H9 (cell line): ENCODE results near the gene HNRNPA3. TPM values are rescaled to one million over a fixed set of nuclear protein-coding genes. Genes with fewer than 3 reads are reported as not detected.

Experiments used
- DNase-seq: peaks from one replicate; pipeline ENCODE4 v3.0.0-alpha.2; 2017
- H2AFZ ChIP-seq: one replicate; pipeline ENCODE4 v1.6.1; 2013; ENCODE audit warnings: mild to moderate bottlenecking, low read length, control low read depth, moderate library complexity
- H2AK5ac ChIP-seq: 2 replicates; pipeline ENCODE4 v1.6.1; 2013; ENCODE audit warnings: low read length, control low read depth, mixed read lengths; ENCODE audit not compliant: insufficient read length
- H2BK120ac ChIP-seq: one replicate; pipeline ENCODE4 v1.6.1; 2013; ENCODE audit warnings: low read depth, mild to moderate bottlenecking, low read length, control low read depth, inconsistent platforms; ENCODE audit not compliant: poor library complexity, severe bottlenecking
- H2BK12ac ChIP-seq: 2 replicates; pipeline ENCODE4 v1.6.1; 2013; ENCODE audit warnings: low read length, control low read depth, mixed read lengths, low read depth; ENCODE audit not compliant: insufficient read length
- H2BK15ac ChIP-seq: 2 replicates; pipeline ENCODE4 v1.6.1; 2013; ENCODE audit warnings: low read depth, low read length, control low read depth
- H2BK20ac ChIP-seq: one replicate; pipeline ENCODE4 v1.6.1; 2013; ENCODE audit warnings: low read depth, mild to moderate bottlenecking, low read length, control low read depth, inconsistent platforms; ENCODE audit not compliant: poor library complexity, severe bottlenecking
- H2BK5ac ChIP-seq: 2 replicates; pipeline ENCODE4 v1.6.1; 2013; ENCODE audit warnings: low read length, control low read depth, mixed read lengths; ENCODE audit not compliant: insufficient read length
- H3K14ac ChIP-seq: 2 replicates; pipeline ENCODE4 v1.6.1; 2013; ENCODE audit warnings: low read length, control low read depth; ENCODE audit not compliant: insufficient read depth
- H3K18ac ChIP-seq: 2 replicates; pipeline ENCODE4 v1.6.1; 2013; ENCODE audit warnings: low read depth, mild to moderate bottlenecking, mixed read lengths, low read length, control low read depth; ENCODE audit not compliant: insufficient read length
- H3K23ac ChIP-seq: 2 replicates; pipeline ENCODE4 v1.6.1; 2013; ENCODE audit warnings: low read length, control low read depth, mixed read lengths, low read depth; ENCODE audit not compliant: insufficient read length
- H3K23me2 ChIP-seq: 2 replicates; pipeline ENCODE4 v1.6.1; 2013; ENCODE audit warnings: low read depth, mild to moderate bottlenecking, mixed read lengths, low read length, control low read depth; ENCODE audit not compliant: insufficient read length, poor library complexity, severe bottlenecking
- H3K27ac ChIP-seq: 2 replicates; pipeline ENCODE4 v1.5.1; 2013; ENCODE audit warnings: low read length, control low read depth, mixed read lengths, low read depth; ENCODE audit not compliant: insufficient read length
- H3K27me3 ChIP-seq: 2 replicates; pipeline ENCODE4 v1.6.1; 2013; ENCODE audit warnings: low read length, control low read depth, inconsistent platforms; ENCODE audit not compliant: insufficient read depth
- H3K4ac ChIP-seq: 2 replicates; pipeline ENCODE4 v1.6.1; 2013; ENCODE audit warnings: low read depth, mild to moderate bottlenecking, control low read depth, inconsistent platforms, low read length, moderate library complexity
- H3K4me1 ChIP-seq: 2 replicates; pipeline ENCODE4 v1.6.1; 2013; ENCODE audit warnings: low read length, control low read depth, inconsistent platforms; ENCODE audit not compliant: insufficient read depth
- H3K4me2 ChIP-seq: 2 replicates; pipeline ENCODE4 v1.6.1; 2013; ENCODE audit warnings: low read length, control low read depth, mixed read lengths; ENCODE audit not compliant: insufficient read length, insufficient read depth
- H3K56ac ChIP-seq: 2 replicates; pipeline ENCODE4 v1.6.1; 2013; ENCODE audit warnings: low read depth, mild to moderate bottlenecking, mixed read lengths, low read length, control low read depth; ENCODE audit not compliant: insufficient read length
- H3K79me1 ChIP-seq: 2 replicates; pipeline ENCODE4 v1.6.1; 2013; ENCODE audit warnings: low read depth, mild to moderate bottlenecking, moderate library complexity, low read length, control low read depth, inconsistent platforms; ENCODE audit not compliant: insufficient read depth, poor library complexity, severe bottlenecking
- H3K79me2 ChIP-seq: 2 replicates; pipeline ENCODE4 v1.6.1; 2013; ENCODE audit warnings: low read length, control low read depth, inconsistent platforms; ENCODE audit not compliant: insufficient read depth
- H3K9ac ChIP-seq: 2 replicates; pipeline ENCODE4 v1.6.1; 2013; ENCODE audit warnings: low read length, control low read depth, mixed read lengths; ENCODE audit not compliant: insufficient read length; ENCODE audit errors: extremely low read depth
- H3K9me3 ChIP-seq: one replicate; pipeline ENCODE4 v1.6.1; 2013; ENCODE audit warnings: low read depth, low read length, inconsistent platforms; ENCODE audit not compliant: control insufficient read depth
- H3T11ph ChIP-seq: one replicate; pipeline ENCODE4 v1.6.1; 2013; ENCODE audit warnings: mild to moderate bottlenecking, low read length, control low read depth, inconsistent platforms
- H4K20me1 ChIP-seq: one replicate; pipeline ENCODE4 v1.6.1; 2013; ENCODE audit not compliant: control insufficient read depth, insufficient read length, insufficient read depth
- H4K5ac ChIP-seq: 2 replicates; pipeline ENCODE4 v1.6.1; 2013; ENCODE audit warnings: low read depth, mild to moderate bottlenecking, mixed read lengths, low read length, control low read depth; ENCODE audit not compliant: insufficient read length
- H4K8ac ChIP-seq: replicated peaks from 2 replicates; pipeline ENCODE4 v1.6.1; 2013; ENCODE audit warnings: low read length, control low read depth, mixed read lengths, low read depth; ENCODE audit not compliant: insufficient read length
- H4K91ac ChIP-seq: 2 replicates; pipeline ENCODE4 v1.6.1; 2013; ENCODE audit warnings: low read depth, mild to moderate bottlenecking, moderate library complexity, mixed read lengths, low read length, control low read depth; ENCODE audit not compliant: insufficient read length
- H3K27ac Mint-ChIP-seq, 3 experiments: 2 replicates in 2 of 3; 3 replicates in 1 of 3; pipeline ENCODE4 v1.8.0; 2020 to 2021; ENCODE audit warnings: mixed read lengths in 3 of 3, mild to moderate bottlenecking in 1 of 3, moderate library complexity in 1 of 3
- H3K27me3 Mint-ChIP-seq: 2 replicates; pipeline ENCODE4 v1.8.0; 2021; ENCODE audit warnings: low read depth, mild to moderate bottlenecking, moderate library complexity, mixed read lengths
- H3K36me3 Mint-ChIP-seq, 3 experiments: 2 replicates in 2 of 3; 3 replicates in 1 of 3; pipeline ENCODE4 v1.8.0; 2020 to 2021; ENCODE audit warnings: low read depth in 3 of 3, mixed read lengths in 3 of 3; ENCODE audit not compliant: insufficient read depth in 1 of 3
- H3K4me1 Mint-ChIP-seq, 2 experiments: 2 replicates each; pipeline ENCODE4 v1.8.0; 2020; ENCODE audit warnings: mixed read lengths in 2 of 2
- H3K4me3 Mint-ChIP-seq, 2 experiments: 2 replicates in 1 of 2; 3 replicates in 1 of 2; pipeline ENCODE4 v1.8.0; 2020 to 2021; ENCODE audit warnings: mild to moderate bottlenecking in 2 of 2, mixed read lengths in 2 of 2, moderate library complexity in 1 of 2
- H3K9me3 Mint-ChIP-seq, 2 experiments: 2 replicates in 1 of 2; 3 replicates in 1 of 2; pipeline ENCODE4 v1.8.0; 2020; ENCODE audit warnings: mild to moderate bottlenecking in 2 of 2, mixed read lengths in 2 of 2, moderate library complexity in 1 of 2
- CTCF ChIP-seq: fragments of 200-600 bp; sonication (generic); conservative IDR thresholded peaks from 3 replicates; pipeline ENCODE4 v1.8.0; 2021; ENCODE audit warnings: antibody characterized with exemption, mild to moderate bottlenecking
- WGBS: extraction: QIAGEN DNeasy Blood & Tissue Kit; methylation state at CpG from one replicate; pipeline ENCODE4 v1.1.7; 2013; ENCODE audit warnings: missing lambda C conversion rate, low lambda C conversion rate, mixed read lengths; ENCODE audit not compliant: insufficient read length; ENCODE audit errors: extremely low coverage; 5-methylcytosine and 5-hydroxymethylcytosine counted together
- total RNA-seq: library from RNA; stranded (reverse); gene quantifications from 2 replicates; pipeline ENCODE4 v1.2.1, GENCODE V29; 2021

The HNRNPA3 gene
- total RNA-seq, 1 experiment from 2014 or later: 405 TPM

- Histone ChIP-seq H2BK120ac (no peak overlapping the region), H4K5ac (no peak overlapping the region), H2AFZ (no peak overlapping the region), H2BK20ac (no peak overlapping the region), H3K27me3 (no peaks in the 10 kb centered on the region), H3K18ac (no peak overlapping the region), H2AK5ac (no peak overlapping the region), H3K4ac (no peak overlapping the region), H3K79me2 (peaks cover 24% of the 10 kb centered on the region; the same call in 1 of the 2 replicates), H3K79me1 (peaks cover 7% of the 10 kb centered on the region), H2BK12ac (no peak overlapping the region), H4K20me1 (no peaks in the 10 kb centered on the region), H2BK15ac (no peak overlapping the region), H3K23ac (no peak overlapping the region), H3K23me2 (no peaks in the 10 kb centered on the region), H3K9me3 (no peaks in the 10 kb centered on the region), H3K4me2 (no peak overlapping the region), H3T11ph (no peak overlapping the region), H2BK5ac (no peak overlapping the region), H4K8ac (no peak overlapping the region), H3K9ac (no peak overlapping the region), H3K4me1 (peaks cover 7% of the 10 kb centered on the region; the same call in 1 of the 2 replicates), H4K91ac (no peak overlapping the region), H3K14ac (no peak overlapping the region), H3K56ac (no peak overlapping the region), H3K27ac (no peak overlapping the region)
- DNase-seq: no peak
- Mint-ChIP-seq H3K27ac (no peak overlapping the region), H3K27me3 (no peaks in the 10 kb centered on the region), H3K4me1 (peaks cover 29% of the 10 kb centered on the region in 2 experiments), H3K9me3 (no peaks in the 10 kb centered on the region), H3K4me3 (no peak overlapping the region), H3K36me3 (peaks cover 3 to 11% (median 7%) of the 10 kb centered on the region in 3 experiments; a peak in 6 of 7 replicates)
- TF ChIP-seq CTCF: no peak
- no CpG with 5 or more reads among the region's 2 CpGs for WGBS
These were observed 25.3 kb downstream of the HNRNPA3 start for GRCh38 chr2:177237932-177238331.
